ENCODE results near the gene ADGRF1.
"Not testable (repeated sequence)": the region's sequence is repeated elsewhere in the genome, so short reads cannot be mapped to it uniquely, and the experiment has no call there.

ADGRF1 gene

DNA sequence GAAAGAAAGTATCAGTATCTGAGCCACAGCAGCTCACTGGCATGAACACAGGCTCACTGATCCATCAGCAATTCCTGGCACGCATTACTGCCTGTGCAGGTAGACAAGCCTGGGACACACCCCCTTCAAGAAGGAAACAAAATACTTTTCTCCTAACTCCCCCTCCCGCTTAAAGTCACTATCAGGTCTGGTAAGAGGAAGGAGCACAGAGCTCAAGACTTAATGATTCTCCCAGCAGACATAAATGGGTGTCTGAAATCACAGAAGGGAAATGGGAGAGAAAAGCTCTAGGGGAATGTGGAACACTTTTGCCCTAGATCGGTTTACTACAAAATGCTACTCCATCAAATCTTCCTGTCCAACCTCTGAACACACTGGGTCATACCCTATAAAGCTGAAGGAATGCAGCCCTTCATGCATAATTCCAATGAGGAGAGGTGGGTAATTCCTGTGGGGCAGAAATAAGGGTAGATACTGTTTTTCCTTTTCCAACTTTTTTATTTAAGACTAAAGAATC is at the start of gene ADGRF1:
Gene ADGRF1 (minus strand): TSS at position 58 of the 517 bp plus-strand sequence. CDS start 13,271 bp downstream, outside the sequence.
- no peak for DNase-seq

DNA sequence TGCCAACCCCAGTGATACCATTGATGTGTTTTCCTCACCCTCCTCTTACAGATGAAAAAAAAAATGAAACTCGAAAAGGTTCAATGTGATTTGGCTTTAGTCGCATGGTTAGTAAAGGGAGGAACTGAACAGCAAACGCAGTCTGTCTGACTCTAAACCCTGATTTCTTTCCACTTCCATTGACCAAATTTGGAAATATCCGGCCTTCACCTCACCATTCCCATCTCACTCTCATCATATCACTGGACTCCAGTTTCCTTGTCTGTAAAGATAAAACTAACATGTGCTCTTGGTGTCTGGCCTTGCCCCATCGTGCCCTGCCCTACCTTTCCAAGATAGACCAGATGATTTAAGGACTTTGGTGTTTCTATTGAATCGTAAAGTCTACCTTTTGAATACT is 48.7 kb upstream of the ADGRF1 start:
- no peak for DNase-seq

DNA sequence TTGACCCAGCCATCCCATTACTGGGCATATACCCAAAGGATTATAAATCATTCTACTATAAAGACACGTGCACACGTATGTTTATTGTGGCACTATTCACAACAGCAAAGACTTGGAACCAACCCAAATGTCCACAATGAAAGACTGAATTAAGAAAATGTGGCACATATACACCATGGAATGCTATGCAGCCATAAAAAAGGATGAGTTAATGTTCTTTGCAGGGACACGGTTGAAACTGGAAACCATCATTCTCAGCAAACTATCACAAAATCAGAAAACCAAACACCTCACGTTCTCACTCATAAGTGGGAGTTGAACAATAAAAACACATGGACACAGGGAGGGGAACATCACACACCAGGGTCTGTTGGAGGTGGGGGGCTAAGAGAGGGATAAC is 47.3 kb upstream of the ADGRF1 start:
- DNase-seq = not testable (repeated sequence)

DNA sequence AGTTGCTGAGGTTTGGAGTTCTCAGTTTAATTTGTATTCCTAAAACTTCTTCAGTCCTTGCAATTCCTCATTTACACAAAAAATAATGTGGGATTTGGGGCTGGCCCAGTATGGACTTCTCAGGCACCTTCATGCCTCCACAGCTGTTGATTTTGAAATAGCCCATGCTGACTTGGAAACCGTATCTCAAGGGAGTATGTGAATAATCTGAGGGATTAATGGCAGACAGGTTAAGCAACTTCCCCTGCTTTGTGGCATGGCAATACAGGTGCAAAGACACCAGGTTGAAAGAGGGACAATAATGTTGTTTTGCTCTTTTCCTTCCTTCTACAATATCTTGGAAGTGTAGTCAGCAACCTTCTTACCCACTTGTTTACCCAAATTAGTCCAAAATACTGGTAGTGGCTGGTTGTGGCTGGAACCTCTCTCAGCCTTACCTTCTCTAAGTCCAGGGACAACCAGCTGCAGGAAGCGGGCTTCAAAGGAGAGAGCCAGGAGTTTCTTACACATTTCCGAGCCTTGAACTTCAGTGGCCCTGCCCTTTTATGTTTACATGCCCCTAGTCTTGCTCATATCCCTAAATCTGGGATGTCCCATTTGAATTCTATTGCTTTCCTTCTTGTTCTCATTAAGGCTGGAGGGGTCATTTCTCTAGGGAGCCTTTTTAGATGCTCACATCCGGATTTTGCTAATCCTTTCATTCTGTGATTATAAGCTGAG is 44.1 kb upstream of the ADGRF1 start:
- DNase-seq = no peak

DNA sequence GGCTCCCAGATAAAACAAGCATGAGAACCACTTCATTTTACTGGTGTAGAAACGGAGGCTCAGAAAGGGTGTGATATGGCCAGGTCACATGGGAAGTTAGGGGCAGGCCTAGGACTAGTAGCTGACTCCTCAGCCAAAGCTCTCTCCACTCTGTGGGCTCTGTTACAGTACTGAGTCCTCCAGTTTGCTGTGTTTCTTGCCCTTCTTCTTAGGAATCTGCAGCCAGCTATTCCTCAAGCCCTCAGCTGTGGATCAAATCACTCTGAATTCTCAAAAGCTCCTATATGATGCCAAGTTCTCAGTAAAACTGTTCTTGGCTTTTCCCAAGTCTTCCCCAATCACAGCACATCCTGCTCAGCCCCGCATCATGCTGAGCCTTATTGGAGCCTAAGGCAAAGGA is 42.5 kb upstream of the ADGRF1 start:
- DNase-seq = no peak

DNA sequence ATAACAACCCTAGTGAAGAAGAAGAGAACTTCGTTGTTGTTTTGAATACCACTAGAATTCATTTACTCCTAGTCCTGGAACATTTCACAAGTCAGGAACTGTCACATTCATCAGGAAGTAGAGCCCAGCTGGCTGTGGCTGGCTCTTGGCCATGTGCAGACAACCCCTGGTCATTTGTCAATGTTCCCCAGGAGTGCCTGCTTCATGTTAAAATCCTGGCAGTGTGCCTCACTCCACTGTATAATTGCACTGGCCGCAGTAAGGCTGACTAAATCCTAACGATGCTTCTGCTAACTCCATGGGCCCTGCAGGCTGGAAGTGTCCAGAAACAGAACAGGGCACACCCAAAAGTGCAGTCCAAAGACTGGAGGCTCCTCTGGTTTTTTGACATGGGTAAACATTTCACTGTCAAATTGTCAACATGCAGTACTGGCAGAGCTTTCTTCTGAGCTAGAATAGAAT is 41.5 kb upstream of the ADGRF1 start:
- peak; percentile 90 for DNase-seq

DNA sequence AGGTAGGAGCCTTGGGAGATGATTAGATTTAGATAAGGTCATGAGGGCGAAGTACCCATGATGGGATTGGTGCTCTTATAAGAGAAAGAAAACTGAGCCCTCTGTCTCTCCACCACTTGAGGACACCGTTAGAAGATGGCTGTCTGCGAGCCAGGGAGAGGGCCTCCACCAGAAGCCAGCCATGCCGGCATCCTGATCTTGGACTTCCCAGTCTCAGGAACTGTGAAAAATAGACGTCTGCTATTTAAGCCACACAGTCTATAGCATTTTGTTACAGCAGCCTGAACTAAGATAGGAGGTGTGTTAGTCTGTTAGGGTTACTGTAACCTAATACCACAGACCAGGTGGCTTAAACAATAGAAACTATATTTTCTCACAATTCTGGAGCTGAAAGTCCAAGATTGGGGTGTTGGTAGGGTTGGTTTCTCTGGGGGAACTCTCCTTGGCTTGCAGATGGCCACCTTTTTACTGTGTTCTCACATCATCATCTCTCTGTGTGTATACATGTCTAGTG is 38.0 kb upstream of the ADGRF1 start:
- no peak for DNase-seq

DNA sequence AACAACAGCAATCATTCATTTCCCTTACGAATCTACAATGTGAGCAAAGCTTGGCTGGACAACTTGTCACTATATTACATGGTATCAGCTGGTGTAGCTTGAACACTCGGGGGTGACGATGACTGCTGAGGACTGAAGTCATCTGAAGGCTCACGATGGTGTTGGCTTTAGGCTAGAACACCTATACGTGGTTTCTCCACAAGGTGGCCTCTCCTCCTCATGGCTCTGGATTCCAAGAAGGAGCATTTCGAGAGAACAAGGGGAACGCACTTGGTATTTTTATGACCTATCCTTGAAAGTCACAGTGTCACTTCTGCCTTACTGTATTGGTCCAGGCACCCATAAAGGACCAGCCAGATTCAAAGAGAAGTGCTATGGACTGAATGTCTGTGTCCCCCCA is 37.5 kb upstream of the ADGRF1 start:
- DNase-seq = no peak

DNA sequence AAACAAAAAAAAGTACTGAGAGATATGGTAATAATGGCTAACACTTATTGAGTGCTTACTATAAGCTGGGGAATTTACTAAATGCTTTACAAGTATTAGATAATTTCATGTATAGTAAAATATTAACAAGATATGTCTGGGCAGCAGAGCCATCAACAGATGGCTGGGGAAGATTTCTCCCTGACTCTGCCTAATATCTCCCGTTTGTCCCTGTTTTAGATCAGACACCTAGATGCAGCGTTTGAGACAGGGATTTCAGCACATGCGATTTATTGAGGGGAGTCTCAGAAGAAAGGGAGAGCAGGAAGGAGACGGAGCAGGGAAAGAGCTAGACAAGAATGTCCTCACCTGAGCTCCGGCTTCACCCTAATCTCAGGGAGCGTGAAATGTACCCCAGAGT is 36.9 kb upstream of the ADGRF1 start:
- no peak for DNase-seq

DNA sequence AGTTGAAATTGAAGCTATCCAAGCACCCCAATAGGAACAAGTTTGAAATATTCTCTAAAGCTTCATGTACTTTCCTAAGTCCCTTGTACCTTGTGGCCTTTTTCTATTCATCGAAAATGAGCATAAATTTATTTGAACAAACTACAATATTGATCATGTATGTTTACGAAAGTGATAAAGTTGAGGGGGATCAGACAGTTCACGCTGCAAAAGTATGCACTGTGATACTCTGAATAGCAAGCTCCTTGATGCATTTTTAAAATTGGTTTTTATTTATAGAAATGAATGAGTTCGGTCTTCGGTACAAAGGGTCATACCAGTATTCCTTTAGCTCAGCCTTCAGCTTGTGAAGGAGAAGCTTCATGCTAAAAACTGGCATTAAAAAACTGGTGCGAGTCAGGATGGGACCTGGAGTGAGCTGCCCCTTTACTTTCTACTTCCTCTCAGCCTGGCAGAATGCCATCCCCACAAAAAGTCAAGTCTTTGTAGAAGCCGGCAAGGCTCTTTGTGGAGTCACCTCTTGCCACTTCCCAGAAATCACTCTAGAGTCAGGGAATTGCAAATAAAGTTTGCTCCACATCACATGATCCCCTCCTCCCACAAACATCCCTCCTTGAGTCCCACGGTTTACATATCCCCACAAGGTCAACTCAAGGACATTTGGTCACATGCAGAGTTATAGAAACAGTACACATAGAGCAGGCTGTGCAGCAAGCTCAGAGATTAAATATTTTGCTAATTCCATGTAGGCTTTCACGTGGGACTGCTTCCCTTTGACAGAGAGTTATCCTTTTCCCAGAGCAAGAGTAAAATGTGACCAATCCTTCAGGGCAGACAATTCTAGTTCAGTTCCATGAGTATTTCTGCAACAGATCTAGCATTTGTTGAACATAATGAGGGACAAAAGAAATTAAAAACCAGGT is 34.6 kb upstream of the ADGRF1 start:
- no peak for DNase-seq

DNA sequence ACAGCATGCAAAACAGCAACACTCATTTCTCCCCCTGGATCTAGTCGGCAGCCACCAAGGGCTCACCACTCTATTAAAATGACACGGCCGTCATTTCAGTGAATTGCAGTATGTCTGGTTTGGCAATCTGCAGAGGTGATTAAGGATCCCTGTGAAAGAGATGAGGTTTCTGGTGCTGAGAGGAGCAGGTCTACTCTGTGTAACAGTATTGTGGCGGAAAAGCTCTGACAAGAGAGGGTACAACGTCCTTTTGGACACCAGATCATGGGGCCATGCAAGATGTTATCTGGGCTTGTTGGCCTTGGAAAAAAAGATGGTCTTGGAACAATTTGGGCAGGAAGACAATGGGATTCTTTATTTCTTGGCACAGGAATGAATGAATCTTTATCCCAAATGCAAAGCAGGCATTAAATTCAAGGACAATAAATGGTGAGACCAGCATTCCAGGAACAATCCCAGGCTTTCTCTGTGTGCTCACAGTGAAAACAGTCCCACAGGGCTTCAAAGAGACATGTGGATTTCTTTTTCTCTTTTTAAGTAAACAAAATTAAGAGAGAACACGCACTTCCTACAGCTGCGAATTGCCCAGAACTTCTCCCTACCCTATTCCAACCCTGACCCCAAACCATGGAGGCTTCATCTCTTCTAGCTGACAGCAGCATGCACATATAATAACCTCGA is 33.7 kb upstream of the ADGRF1 start:
- DNase-seq = no peak

DNA sequence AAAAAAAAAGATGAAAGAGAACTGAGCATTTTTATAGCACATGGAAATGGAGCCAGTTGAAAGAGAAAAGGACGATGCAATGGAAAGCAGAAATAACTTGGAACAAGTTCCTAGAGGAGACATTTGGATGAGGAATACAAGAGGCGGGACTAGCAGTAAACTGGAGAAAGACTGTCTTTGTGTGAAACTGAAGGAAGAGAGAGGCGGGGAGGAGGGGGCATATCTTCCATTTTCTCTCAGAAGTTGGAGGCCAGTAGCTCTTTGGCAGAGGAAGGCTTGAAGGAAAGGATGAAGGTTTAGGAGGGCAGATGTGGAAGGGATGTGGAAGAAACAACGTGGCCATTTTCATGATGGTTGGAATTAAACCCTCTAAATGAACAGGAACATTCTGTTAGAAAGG is 33.0 kb upstream of the ADGRF1 start:
- no peak for DNase-seq

DNA sequence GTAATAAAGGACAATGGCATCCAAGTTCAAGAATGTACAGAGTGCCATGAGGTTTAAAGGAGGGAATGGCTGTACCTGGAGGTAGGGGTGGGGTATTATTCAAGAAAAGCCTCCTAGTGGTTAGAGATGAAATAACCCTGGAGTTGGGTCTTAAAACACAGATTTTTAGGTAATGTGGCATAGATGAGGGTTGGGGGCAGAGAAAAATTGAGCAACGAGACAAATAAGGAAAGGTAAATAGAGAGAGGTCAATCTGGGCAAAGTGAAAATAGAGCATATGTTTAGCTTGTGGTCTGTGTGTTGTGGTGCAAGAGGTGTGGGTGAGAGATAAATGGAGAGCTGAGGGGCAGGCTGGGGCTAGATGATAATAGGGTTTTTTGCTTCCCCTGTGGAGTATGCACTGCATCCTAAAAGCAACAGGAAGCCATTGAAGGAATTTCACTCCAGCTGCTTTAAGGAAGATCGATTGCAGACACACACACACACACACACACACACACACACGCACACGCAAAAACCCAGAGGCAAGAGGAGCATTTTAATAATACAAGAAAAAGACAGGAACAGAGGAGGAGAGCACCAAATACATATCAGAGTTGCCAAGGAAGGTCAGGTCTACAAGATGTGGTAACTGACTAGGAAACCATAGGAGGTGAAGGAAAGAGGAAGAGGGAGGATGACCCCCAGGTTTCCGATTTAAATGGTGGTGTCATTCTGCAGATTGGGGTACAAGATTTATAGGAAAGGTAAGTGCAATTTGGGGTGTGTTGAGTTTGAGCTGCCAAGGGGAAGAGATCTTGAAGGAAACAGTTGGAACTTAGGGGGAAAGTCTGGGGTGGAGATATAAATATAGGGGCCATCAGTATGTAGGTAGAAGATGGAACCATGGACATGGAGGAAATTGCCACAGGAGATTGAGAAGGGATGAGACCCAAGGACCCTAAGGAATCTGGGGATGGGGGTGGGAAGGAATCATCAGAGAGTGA is 31.3 kb upstream of the ADGRF1 start:
- DNase-seq = no peak

DNA sequence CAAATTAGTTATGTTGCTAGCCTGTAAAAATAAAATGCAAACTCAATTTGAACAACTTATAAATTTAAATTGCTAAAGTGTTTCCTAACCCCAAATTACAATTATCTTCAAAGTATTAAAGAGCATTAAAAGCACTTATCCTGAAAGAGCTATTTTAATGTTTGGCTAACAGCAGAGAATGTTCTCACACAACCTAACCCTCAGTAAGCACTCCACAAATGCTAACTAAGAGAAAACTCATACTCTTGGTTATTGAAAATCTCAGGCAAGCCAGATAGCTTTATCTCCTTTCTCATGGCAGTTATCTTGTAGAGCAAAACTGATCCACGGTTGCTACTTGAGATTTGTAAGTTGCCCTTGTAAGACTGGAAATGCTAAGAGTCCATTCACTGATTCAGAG is 30.5 kb upstream of the ADGRF1 start:
- DNase-seq = no peak

DNA sequence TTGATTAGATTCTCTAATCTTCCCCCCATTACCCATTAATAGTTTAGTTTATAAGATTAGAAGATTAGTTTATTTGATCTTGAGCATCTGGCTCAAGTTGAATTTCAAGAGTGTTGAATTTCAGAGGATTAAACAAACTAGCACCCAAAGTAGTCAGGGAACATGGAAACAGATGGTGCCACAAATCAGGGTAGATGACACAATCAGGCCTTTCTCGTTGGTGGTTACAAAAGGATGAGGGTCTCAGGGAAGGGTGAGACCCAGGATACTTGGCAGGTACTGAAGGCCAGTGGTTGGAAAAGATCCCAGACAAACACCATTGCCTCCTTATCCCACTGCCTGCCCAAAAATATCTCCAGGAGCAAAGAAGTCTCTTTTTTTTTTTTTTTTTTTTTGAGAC is 29.5 kb upstream of the ADGRF1 start:
- no peak for DNase-seq

DNA sequence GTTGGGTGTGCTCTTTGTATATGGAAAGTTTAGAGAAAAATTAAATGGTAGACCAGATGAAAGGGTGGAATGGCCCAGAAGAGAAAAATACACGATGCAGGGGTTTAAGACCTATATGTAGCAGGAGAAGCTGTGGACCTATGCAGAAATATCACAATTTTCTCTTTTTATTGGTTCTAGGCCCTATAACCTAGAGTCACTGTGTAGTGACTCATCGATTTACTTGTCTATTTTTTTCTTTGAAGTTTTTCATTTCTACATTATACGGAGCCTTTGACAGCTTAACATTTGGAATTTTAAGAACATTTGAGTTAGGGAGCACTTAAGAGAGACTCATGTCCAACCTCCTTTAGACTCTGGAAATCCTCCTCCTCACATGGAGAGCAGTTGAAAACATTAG is 28.3 kb upstream of the ADGRF1 start:
- DNase-seq = no peak

DNA sequence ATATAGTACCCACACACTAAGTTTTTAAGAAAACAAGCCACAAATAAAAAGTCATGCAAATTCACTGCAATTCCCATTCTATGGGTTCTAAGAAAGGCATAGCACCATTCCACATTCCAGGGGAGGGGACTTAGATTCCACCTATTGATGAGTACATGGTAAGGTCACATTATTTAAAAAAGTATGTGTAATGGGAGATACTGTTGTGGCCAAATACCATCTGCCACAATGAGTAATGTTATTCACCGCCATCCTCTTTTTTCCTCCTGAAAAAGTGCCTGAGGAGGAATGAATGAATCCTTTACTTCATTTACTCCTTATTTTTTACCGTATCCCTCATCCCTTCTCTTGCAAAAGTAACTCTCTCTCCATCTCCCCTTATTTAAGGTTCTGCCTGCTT is 27.0 kb upstream of the ADGRF1 start:
- DNase-seq = no peak

DNA sequence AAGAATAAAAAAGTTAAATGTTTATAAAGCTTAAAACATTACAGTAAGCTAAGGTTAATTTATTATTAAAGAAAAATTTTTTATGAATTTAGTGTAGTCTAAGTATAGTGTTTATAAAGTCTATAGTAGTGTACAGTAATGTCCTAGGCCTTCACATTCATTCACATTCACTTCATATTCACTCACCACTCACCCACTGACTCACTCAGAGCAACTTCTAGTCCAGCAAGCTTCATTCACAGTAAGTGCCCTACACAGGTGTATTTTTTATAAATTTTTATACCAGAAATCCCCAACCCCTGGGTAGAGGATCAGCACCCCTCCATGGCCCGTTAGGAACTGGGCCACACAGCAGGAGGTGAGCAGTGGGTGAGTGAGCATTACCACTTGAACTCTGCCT is 24.3 kb upstream of the ADGRF1 start:
- no peak for DNase-seq

DNA sequence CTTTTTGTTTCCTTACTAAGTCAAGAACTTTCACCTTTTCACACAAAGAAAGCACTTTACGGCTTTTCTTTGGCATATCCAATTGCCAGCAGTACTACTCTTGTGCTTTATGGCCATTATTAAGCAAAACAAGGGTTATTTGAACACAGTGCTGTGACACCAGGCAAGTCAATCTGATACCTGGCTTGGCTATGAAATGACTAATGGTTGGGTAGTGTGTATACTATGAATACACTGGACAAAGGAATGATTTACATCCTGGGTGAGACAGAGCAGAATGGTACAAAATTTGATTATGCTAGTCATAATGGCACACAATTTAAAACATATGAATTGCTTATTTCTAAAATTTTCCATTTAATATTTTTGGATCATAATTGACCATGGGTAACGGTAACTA is 22.1 kb upstream of the ADGRF1 start:
- no peak for DNase-seq

DNA sequence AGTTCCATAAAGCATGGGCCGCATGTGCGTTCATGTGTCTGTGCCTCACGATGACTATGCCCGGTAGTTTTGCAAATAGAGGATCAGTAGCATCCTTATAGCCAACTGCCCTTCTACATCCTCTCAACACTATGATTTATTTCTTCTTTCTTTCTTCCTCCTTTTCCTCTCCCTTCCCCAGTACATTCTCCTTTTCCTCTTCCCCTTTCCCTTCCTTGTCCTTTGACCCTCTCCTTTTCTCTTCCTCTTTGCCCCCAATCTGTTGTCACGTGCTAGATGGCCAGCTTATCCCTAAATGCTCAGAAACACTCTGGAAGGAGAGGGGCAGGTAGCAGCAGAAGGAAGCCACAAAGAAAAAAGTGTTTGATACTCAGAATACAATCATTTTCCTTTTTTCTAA is 20.2 kb upstream of the ADGRF1 start:
- no peak for DNase-seq

Data from right hindlimb (tissue), 1 donor.